ENCODE data around the gene SLC25A11.
A peak's percentile ranks its signal among the peaks of the same experiment; 100 is the strongest.
"Not testable (repeated sequence)": the region's sequence is repeated elsewhere in the genome, so short reads cannot be mapped to it uniquely, and the experiment has no call there.

The SLC25A11 gene

GRCh38 chr17:4920351-4921048 lies 19.3 kb downstream of the SLC25A11 start:
- DNase-seq (ENCODE audit: low read depth in 3 of 3) = no peak

DNA sequence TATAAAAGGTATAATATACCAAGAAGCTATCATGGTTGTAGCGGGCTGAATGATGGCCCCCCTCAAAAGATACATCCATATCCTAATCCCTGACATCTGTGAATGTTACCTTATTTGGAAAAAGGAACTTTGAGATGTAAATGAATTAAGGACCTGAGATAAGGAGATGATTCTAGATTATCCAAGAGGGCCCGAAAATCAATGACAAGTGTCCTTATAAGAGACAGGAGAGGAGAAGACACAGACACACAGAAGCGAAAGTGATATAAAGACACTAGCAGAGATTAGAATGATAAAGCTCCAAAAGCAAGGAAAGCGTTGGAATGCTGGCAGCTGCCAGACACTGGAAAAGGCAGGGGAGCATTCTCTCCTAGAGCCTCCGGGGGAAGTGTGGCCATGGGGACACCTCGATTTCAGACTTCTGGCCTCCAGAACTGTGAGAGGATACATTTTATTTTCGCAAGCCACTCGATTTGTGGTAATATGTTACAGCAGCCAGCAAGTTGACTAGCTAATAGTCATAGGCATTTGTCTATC lies 20.3 kb downstream of the SLC25A11 start:
- DNase-seq (ENCODE audit: low read depth in 3 of 3) = no peak

GRCh38 chr17:4914551-4914950 lies 25.3 kb downstream of the SLC25A11 start:
- DNase-seq (ENCODE audit: low read depth in 3 of 3) = not testable (repeated sequence)

DNA sequence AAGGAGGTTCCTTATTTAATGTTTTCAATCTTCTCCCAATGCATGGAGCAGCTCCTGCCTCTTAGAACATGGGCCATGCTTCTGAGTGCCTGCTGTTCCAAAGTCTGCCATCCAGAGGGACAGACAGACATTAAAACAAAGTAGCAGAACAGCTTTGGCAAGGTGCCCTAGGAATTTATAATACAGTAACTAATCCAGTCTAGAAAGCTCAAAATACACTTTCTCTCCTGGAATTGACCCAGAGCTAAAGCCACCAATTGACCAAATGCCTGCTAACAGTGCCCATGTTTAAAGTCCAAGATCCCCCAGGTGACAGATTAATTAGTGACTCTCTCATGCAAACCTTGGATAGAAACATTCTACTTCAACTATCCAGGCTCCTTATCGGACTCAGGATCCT lies 25.9 kb downstream of the SLC25A11 start:
- DNase-seq (ENCODE audit: low read depth in 3 of 3) = no peak

- peak; percentile 37 to 66 (median 50) for DNase-seq (ENCODE audit: low read depth in 3 of 3)
Observed at GRCh38 chr17:4908711-4909496, 30.9 kb downstream of the SLC25A11 start.

GRCh38 chr17:4908301-4908700 lies 31.5 kb downstream of the SLC25A11 start:
- no peak for DNase-seq (ENCODE audit: low read depth in 3 of 3)

GRCh38 chr17:4906642-4907041 lies 33.2 kb downstream of the SLC25A11 start:
- not testable (repeated sequence) for DNase-seq (ENCODE audit: low read depth in 3 of 3)

GRCh38 chr17:4903051-4903818 lies 36.6 kb downstream of the SLC25A11 start, which contains the start of gene CHRNE:
Gene CHRNE (minus strand): TSS chr17:4903098. CDS start chr17:4903063, 35 bp downstream.
- DNase-seq (ENCODE audit: low read depth in 3 of 3) = peak; percentile 42 to 68 (median 67)

- DNase-seq (ENCODE audit: low read depth in 3 of 3) = no peak
Observed at GRCh38 chr17:4902540-4902939, 37.3 kb downstream of the SLC25A11 start.

DNA sequence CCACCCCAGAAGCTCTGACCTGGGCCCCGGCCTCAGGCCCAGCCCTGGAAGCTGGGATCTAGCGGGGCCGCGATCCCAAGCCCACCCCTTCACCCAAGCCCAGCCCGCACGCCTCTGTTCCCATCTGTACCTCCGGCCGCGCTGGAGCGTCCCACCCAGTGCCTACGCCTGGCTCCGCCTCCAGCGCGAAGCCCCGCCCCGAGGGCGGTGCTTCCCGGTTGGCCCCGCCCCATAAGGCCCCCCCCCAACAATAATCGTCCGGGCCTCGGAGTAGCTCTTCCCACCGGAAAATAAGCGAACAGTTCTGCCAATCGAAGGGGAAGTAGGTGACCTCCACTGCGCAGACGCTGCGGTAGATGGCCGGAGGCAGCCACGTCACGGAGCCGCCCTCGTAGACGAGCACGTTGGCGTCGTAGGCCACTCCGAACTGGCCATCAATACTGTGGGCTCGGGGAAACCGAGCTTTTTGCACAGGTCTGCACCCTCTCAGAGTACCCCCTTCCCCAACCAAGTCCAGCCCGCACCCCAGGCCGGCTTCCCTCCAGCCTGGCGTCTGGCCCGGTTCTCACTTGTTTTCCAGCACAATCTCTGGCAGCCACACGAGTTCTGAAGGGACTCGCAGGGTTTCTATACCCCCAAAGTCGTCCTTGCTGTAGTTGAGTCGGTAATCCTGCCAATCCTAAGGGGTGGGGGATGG lies 38.0 kb downstream of the SLC25A11 start:
- no peak for DNase-seq (ENCODE audit: low read depth in 3 of 3)

DNA sequence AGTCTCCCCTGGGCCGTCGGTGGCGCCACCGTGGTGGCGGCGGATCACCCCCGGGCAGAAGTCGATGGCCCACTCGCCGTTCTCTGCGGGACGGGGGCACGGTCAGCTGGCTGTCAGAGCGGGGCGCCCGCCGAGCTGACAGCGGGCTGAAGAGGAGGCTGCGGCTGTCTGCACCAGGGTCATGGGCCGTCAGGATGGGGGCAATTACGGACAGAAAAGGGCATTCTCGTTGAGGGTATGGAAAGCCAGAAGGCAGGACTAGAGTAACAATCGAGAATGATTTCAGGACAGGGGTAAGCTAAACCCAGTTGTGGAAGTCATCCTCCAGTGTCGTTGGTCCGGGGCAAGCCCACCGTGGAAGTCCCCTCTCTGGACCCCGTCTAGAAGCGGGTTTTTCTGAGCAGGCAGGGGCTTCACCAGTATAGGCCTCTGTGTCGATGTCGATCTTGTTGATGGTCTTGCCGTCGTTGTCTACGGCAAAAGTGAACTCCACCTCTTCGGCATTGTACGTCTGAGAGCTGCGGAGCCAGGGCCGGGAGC lies 38.7 kb downstream of the SLC25A11 start:
- no peak for DNase-seq (ENCODE audit: low read depth in 3 of 3)

- peak in 1 of 3 experiments; percentile 38 for DNase-seq (ENCODE audit: low read depth in 3 of 3)
Observed at GRCh38 chr17:4900231-4901107, 39.4 kb downstream of the SLC25A11 start.

DNA sequence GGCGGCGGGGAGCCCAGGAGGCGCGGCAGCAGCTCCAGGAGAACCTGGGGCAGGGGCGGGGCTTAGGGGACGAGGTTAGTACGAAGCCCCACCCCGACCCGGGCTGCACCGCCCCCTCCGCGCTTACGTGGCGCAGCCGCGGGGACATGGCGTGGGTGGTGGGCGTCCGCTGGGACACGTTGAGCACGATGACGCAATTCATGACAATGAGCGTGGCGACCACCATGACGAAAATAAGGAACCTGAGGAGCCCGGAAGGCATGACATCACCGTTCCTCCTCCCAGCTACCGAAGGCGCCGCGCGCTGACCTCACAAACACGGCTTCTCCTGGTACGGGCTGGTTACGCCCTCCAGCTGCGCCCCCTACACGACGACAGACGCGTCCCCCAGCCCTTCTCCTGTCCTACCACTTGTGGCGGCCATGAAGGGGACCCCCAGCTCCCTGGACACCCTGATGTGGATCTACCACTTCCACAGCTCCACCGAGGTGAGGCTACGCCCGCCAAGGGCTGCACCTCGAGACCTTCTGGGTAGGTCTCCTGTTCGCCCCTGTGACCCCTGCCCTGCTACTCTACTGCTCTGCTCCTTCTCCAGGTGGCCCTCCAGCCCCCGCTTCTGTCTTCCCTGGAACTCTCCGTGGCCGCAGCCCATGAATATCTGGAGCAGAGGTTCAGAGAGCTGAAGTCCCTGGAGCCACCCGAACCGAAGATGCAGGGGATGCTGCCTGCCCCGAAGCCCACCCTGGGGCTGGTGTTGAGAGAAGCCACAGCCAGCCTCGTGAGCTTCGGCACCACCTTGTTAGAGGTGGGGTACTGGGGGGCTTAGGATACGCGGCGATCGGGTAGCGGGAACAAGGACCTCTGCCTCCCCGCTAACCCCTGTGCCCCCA lies 40.3 kb downstream of the SLC25A11 start, which contains the start of gene C17orf107:
Gene C17orf107 (plus strand): TSS at position 196 of the 890 bp plus-strand sequence. CDS start 227 bp downstream, at position 423.
- DNase-seq (ENCODE audit: low read depth in 3 of 3) = peak; percentile 88 to 94 (median 93)

- DNase-seq (ENCODE audit: low read depth in 3 of 3) = no peak
Observed at GRCh38 chr17:4898927-4899326, 40.9 kb downstream of the SLC25A11 start.

DNA sequence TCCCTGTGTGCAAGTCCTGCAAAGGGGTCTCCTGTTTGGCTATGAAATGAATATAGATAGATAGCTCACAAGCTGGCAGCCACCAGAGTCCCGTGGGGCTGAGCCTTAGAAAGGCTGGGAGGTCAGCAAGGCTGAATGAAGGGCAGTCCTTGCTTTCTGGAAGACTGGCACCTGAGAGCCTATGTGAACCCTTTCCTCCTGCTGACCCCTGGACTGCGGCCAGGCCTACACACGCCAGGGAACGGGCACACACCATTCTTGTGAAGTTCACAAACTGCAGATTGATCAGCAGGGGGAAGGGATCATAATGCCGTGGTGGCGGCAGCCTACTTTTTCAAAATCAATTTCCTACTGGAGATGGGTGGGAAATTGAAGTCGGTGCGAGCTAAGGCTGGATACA lies 41.5 kb downstream of the SLC25A11 start:
- no peak for DNase-seq (ENCODE audit: low read depth in 3 of 3)

- DNase-seq (ENCODE audit: low read depth in 3 of 3) = no peak
Observed at GRCh38 chr17:4897785-4898184, 42.1 kb downstream of the SLC25A11 start.

DNA sequence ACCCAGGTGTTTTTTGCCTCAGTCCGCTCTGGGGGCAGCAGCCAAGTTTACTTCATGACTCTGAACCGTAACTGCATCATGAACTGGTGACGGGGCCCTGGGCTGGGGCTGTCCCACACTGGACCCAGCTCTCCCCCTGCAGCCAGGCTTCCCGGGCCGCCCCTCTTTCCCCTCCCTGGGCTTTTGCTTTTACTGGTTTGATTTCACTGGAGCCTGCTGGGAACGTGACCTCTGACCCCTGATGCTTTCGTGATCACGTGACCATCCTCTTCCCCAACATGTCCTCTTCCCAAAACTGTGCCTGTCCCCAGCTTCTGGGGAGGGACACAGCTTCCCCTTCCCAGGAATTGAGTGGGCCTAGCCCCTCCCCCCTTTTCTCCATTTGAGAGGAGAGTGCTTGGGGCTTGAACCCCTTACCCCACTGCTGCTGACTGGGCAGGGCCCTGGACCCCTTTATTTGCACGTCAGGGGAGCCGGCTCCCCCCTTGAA lies 42.6 kb downstream of the SLC25A11 start:
- no peak for DNase-seq (ENCODE audit: low read depth in 3 of 3)

- DNase-seq (ENCODE audit: low read depth in 3 of 3) = no peak
Observed at GRCh38 chr17:4896332-4897197, 43.3 kb downstream of the SLC25A11 start.
